Measurements from ENCODE around the gene TMEM63A. TPM values are rescaled to one million over a fixed set of nuclear protein-coding genes. Genes with fewer than 3 reads are reported as not detected.

TMEM63A gene
- total and polyA plus RNA-seq, 2 of the 13 experiments (the other 11 are each of a cell fraction or from before 2014, with no cell fraction given) = 23.9 to 53.3 TPM

- no peak for TF ChIP-seq ZNF703 (CRISPR knock-in tag; IDR thresholded peaks at IDR 0.05; ENCODE audit: borderline replicate concordance)
- peak; percentile 91 for TF ChIP-seq SP2 (CRISPR knock-in tag; IDR thresholded peaks at IDR 0.05)
- 0 out of 2 replicates have a peak, but pooled peaks have one; percentile 47 for TF ChIP-seq ZBTB4 (CRISPR knock-in tag; IDR thresholded peaks at IDR 0.05; ENCODE audit: borderline replicate concordance)
- TF ChIP-seq PHF21A (CRISPR knock-in tag; IDR thresholded peaks at IDR 0.05) = peak; percentile 75; the same call in 1 of the 2 replicates
- peak; percentile 60; the same call in 1 of the 2 replicates for TF ChIP-seq MTERF4 (CRISPR knock-in tag; IDR thresholded peaks at IDR 0.05)
- TF ChIP-seq FUBP1 (CRISPR knock-in tag; IDR thresholded peaks at IDR 0.05; ENCODE audit: borderline replicate concordance) = no peak
- TF ChIP-seq UBTF (CRISPR knock-in tag; IDR thresholded peaks at IDR 0.05) = peak; percentile 98
- peak; percentile 89 for TF ChIP-seq HIVEP1 (CRISPR knock-in tag; IDR thresholded peaks at IDR 0.05)
- TF ChIP-seq ZIK1 (CRISPR knock-in tag; IDR thresholded peaks at IDR 0.05; ENCODE audit: borderline replicate concordance, low read depth) = no peak
- TF ChIP-seq KAT8 (CRISPR knock-in tag; IDR thresholded peaks at IDR 0.05) = peak; percentile 88
- TF ChIP-seq ZNF674 (CRISPR knock-in tag; IDR thresholded peaks at IDR 0.05; ENCODE audit: low read depth) = no peak
- TF ChIP-seq NRL (CRISPR knock-in tag; IDR thresholded peaks at IDR 0.05; ENCODE audit: borderline replicate concordance) = peak; percentile 80
- peak; percentile 80; the same call in 1 of the 2 replicates for TF ChIP-seq ZNF776 (CRISPR knock-in tag; IDR thresholded peaks at IDR 0.05)
- no peak for TF ChIP-seq HDAC6 (IDR thresholded peaks at IDR 0.05; ENCODE audit: low read depth, low read length)
- TF ChIP-seq ZFP36 (IDR thresholded peaks at IDR 0.05; ENCODE audit: borderline replicate concordance, low read depth, low read length, partially characterized antibody) = no peak
- no peak for TF ChIP-seq FOSL1 (CRISPR knock-in tag; IDR thresholded peaks at IDR 0.05; ENCODE audit: borderline replicate concordance)
- TF ChIP-seq SIX4 (CRISPR knock-in tag; IDR thresholded peaks at IDR 0.05) = no peak
Measured at GRCh38 chr1:225923692-225924555, 41.7 kb upstream of the TMEM63A start, which contains the start of gene PYCR2 (continued).

Data from HepG2 (cell line).